Bronchial epithelial cell (primary cell): ENCODE data around the gene TUBB3. TPM values are rescaled to one million over a fixed set of nuclear protein-coding genes. Genes with fewer than 3 reads are reported as not detected.
"Not testable (repeated sequence)": the region's sequence is repeated elsewhere in the genome, so short reads cannot be mapped to it uniquely, and the experiment has no call there.

Source experiments
- DNase-seq: peaks from one replicate; pipeline ENCODE4 v3.0.0-alpha.2; 2010; ENCODE audit warnings: low read depth
- FAIRE-seq: peaks from 2 replicates; lab custom pipeline; 2011; peaks lifted over from hg19 to GRCh38; lab: Jason Lieb, UNC
- H3K27me3 ChIP-seq: 2 replicates; pipeline ENCODE4 v1.5.1; 2011; ENCODE audit warnings: low read length; ENCODE audit not compliant: control insufficient read depth, insufficient read depth
- H3K36me3 ChIP-seq: 2 replicates; pipeline ENCODE4 v1.5.1; 2011; ENCODE audit warnings: low read length; ENCODE audit not compliant: control insufficient read depth, insufficient read depth
- H3K4me3 ChIP-seq: 2 replicates; pipeline ENCODE4 v1.5.1; 2011; ENCODE audit warnings: mild to moderate bottlenecking, low read depth, low read length, control low read depth
- CTCF ChIP-seq: IDR thresholded peaks from 2 replicates; pipeline ENCODE4 v1.5.1; 2011; ENCODE audit warnings: mild to moderate bottlenecking, moderate library complexity, low read length, control low read depth, inconsistent platforms; ENCODE audit not compliant: insufficient read depth, severe bottlenecking
- total RNA-seq: library from RNA; depleted of rRNA; stranded (reverse); fragments of >200 nt; gene quantifications from 2 replicates; pipeline ENCODE4 v1.2.1, GENCODE V29; 2014

The TUBB3 gene
- total RNA-seq, 1 donor from 2014 or later = 24.5 TPM

GRCh38 chr16:89965447-89966225 is 42.5 kb downstream of the TUBB3 start:
- FAIRE-seq = peak; percentile 13
- DNase-seq = no peak
- peaks cover 3% of the 10 kb centered on the region for H3K36me3 ChIP-seq
- H3K4me3 ChIP-seq = no peak overlapping the region
- no peak for TF ChIP-seq CTCF
- H3K27me3 ChIP-seq = no peaks in the 10 kb centered on the region

GRCh38 chr16:89966756-89967155 is 43.6 kb downstream of the TUBB3 start:
- no peaks in the 10 kb centered on the region for H3K36me3 ChIP-seq
- DNase-seq (no peak), FAIRE-seq (peak; percentile 47)
- TF ChIP-seq CTCF = no peak
- no peak overlapping the region for H3K4me3 ChIP-seq
- H3K27me3 ChIP-seq = no peaks in the 10 kb centered on the region

DNA sequence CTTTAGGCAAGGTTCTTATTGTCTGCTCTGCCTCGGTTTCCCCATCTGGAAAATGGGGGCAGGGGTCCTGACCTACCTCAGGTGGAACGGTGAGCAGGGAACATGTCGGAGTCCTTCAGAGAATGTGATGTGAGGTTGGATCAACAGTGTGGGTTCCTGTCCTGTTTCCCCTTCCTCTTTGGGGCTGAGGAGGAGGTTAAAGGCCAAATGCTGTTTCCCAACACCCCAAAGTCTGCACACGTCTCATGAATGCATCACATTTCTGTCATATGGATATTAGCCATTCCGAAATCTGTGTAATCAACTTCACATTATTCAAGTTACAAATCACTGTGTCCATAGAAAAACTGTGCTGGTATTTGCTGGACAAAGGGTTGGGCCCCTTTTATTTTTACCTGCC is 44.3 kb downstream of the TUBB3 start:
- not testable (repeated sequence) for H3K27me3 ChIP-seq, H3K4me3 ChIP-seq, DNase-seq, H3K36me3 ChIP-seq
- FAIRE-seq = peak; percentile 82

DNA sequence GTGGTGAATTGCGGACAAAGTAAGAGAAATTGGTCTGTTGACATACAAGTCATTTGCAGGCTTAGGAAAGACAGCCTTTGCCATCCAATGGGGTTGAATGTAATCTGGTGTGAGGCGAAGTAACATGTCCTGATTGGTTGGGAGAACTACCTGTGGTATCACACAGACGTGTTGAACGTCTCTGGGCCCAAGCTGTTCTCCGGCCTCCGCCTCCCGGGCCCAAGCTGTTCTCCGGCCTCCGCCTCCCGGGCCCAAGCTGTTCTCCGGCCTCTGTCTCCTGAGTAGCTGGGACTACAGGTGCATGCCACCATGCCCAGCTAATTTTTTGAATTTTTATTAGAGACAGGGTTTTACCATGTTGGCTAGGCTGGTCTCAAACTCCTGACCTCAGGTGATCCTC is 44.9 kb downstream of the TUBB3 start:
- not testable (repeated sequence) for H3K36me3 ChIP-seq, DNase-seq, H3K27me3 ChIP-seq, H3K4me3 ChIP-seq, FAIRE-seq

DNA sequence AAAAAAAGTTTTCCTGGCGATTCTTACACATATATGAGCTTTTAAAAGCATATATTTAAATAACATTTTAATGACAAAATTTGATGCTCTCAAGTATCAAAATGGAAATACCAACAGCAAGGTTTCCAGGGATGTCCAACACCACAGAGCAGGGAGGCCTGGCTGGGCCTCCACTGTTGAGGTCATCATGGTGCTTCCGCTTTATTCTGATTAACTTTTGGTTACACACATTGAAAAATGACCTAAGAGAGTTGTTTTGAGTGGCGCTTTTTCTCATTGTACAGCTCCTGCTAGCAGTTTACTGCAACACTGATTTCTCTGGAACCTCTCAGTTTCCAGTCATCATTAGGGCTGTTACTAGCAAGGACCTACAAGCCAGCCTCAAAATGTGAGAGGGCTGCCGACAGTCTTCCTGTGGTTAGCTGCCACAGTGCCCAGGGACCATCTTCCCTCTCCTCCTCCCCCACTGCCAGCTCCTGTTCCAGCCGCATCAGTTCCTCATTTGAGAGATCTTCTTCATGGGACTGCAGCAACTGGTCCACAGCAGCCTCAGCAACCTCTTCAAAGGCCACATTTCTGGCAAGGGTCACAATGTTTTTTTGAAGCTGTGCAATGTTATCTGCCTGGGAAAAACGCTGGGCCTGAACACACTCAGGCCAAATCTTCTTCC is 46.7 kb downstream of the TUBB3 start:
- no peak for TF ChIP-seq CTCF
- FAIRE-seq (no peak), DNase-seq (no peak)
- H3K27me3 ChIP-seq = no peaks in the 10 kb centered on the region
- H3K36me3 ChIP-seq = no peaks in the 10 kb centered on the region
- no peak overlapping the region for H3K4me3 ChIP-seq

DNA sequence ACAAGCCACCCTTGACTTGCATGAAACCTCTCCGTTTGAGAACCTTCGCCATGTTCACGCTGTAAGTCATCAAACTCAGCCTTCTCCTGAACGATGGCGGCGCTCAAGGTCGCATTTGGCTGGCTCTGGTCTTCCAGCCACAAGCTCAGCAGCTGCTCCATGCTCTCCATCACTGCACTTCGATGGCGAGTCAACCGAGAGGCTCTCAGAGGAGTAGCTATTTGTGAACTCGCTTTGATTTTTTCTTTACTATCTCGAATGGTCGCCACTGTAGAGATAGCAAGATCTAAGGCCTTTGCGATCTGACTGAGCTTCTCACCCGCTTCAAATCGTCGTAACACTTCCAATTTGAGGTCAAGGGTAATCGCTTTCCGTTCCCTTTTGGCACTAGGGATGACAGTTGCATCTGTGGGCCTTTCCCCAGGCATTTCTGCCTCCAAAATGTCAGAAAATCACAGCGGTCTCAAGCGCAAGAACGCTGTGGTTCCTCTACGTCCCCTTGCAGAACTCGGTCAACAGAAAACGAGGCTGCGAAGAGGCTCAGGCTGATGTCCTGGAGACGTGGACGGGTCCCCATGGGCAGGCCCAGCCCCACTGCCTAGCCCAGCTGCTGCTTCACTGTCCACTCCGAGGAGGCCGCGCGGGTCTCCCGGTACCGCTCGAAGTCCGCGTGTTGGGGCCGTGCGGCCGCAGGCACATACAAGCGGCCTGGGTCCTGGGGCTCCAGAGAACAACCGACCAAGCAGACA is 48.5 kb downstream of the TUBB3 start:
- no peak for TF ChIP-seq CTCF
- no peak for FAIRE-seq
- DNase-seq = no peak
- no peaks in the 10 kb centered on the region for H3K36me3 ChIP-seq
- H3K4me3 ChIP-seq = peak overlapping the region; percentile 92
- no peaks in the 10 kb centered on the region for H3K27me3 ChIP-seq
